DMS114 treated with DMSO at 0.1 percent for 48 hours (cell line): ENCODE results near the gene TMEM218.
"Not testable (repeated sequence)": the region's sequence is repeated elsewhere in the genome, so short reads cannot be mapped to it uniquely, and the experiment has no call there.

ENCODE experiments used
- DNase-seq: peaks from one replicate; lab custom pipeline; 2025; ENCODE audit not compliant: unreplicated experiment; lab: John Stamatoyannopoulos, UW

Gene TMEM218

DNA sequence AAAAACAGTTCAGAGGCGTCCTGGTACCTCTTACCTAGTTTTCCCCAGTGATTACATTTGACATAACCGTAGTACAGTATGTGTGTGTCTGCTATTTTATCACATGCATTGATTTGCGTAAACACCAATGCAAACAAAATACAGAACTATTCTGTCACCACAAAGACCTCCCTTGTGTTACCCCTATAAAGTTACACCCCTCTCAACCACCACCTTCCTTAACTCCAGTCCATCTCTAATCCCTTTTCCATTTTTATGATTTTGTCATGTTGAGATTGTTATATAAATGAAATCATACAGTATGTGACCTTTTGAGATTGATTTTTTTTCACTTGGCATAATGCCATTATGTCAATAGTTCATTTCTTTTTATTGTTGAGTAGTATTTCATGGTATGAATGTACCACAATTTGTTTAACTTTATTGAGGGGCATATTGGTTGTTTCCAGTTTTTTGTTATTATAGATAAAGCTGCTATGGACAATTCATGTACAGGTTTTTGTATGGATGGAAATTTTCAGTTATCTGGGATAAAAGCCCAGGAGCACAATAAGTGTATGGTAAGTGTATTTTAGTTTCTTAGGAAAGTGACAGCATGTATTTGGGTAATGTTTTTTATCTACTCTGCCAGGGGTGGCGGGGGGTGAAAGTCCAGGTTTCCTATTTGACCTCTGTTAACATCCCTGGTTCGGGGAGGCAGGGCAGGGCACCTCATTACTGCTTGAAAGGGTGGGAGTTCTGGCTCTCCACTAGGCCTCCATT, 54.3 kb downstream of the TMEM218 start:
- DNase-seq = no peak

DNA sequence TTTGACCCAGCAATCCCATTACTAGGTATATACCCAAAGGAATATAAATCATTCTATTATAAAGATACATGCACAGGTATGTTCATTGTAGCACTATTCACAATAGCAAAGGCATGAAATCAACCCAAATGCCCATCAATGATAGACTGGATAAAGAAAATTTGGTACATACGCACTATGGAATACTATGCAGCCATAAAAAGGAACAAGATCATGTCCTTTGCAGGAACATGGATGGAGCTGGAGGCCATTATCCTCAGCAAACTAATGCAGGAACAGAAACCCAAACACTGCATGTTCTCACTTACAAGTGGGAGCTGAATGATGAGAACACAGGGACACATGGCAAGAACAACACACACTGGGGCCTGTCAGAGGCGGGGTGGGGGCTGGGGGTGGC, 55.3 kb downstream of the TMEM218 start:
- DNase-seq = not testable (repeated sequence)

DNA sequence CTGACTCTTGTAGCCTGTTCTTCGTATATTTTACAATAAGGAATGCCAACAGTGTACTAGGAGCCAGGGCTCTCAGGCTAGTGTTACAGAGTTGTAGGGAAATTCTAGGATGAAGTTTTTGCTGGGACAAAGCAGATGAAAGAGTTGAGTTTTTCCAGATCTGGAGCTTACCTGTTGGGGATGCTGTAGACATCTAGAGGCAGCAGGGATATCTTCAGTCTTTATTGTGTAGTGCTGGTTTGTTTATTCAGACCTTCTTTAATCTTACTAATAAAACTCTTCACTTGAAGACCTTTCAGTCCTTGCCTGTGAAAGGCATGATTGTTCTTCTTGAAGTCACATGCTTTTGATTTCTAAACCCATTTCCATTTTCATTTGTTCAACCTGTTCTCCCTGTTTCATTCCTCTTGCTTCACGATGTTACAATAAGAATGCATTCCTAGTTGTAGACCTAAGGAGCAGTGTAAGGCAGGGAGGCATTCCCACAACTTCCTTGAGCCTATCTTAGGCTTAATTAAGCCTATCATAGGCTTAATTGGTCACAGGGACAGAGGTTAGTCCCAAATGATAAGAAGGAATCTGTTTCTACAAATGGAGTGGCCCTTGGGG, 56.2 kb downstream of the TMEM218 start:
- no peak for DNase-seq

DNA sequence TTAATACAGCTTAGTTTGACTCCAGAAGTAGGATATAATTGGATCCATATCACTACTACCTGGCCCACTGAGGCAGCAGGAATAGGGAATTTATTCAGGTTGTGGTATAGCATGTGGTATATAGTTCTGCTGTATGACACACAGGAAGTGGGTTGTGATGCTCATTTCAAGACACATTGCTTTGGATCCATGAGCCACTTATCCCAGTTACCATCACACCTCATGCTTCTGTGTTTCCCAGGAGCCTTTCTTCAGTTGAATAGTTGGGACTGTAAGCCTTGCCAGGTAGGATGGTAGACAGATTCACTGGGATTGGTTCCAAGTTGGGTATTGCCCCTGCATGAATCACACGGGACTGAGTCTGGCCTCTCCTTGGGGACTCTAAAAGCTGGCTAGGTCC, 58.3 kb downstream of the TMEM218 start:
- no peak for DNase-seq

DNA sequence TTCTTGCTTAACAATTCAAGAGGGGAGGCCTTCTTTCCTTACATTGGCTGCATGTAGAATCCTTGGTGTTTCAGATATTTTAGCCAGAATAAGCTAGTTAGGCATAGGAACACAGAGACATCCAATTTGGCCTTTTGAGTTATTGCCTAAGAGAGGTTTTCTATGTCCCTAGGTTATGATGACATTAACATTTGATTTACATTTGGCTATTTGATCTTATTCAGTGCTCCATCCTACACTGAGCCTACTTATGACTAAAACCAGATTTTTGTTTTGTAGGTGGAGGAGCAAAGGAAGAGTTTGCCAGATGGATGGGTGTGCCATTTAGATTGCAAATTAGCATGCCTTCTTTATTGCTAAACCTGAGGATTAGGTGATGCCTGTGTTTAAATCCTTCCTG, 59.4 kb downstream of the TMEM218 start:
- DNase-seq = no peak

DNA sequence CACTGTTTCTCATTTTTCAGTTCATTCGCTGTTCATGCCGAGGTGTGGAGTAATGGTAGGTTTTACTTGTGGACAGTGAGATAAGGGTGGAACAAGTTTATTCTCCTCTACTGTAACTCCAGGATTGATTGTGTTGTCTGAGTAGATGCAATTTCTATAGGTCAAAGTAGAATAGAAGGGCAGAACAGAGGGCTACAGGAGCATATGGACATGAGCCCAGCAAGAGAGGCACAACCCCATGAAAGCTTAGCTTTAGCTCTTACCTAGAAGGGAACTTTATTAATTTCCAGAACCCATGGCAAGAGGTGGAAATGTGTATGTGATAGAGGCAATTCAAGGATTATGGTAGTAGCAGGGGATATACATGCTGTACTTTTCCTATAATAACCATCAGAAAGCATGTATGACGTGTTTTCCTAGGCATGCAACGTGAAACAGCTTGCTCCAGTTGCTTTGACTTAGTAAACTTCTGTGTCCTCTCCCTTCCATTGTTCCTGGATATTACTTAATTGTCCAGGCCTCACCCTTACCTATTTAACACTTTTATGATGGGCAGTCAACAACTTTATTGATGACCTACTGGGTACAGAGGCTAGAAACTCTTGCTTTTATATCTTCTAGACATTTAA, 62.1 kb downstream of the TMEM218 start:
- no peak for DNase-seq
